GM18861 (cell line): Measurements from ENCODE around the gene PRDM5.
"Not testable (repeated sequence)": the region's sequence is repeated elsewhere in the genome, so short reads cannot be mapped to it uniquely, and the experiment has no call there.

ENCODE experiments used
- ATAC-seq: cut with Tn5 transposase; IDR thresholded peaks from one replicate; pipeline ENCODE4 v1.9.1; 2021; ENCODE audit not compliant: unreplicated experiment

Gene PRDM5

DNA sequence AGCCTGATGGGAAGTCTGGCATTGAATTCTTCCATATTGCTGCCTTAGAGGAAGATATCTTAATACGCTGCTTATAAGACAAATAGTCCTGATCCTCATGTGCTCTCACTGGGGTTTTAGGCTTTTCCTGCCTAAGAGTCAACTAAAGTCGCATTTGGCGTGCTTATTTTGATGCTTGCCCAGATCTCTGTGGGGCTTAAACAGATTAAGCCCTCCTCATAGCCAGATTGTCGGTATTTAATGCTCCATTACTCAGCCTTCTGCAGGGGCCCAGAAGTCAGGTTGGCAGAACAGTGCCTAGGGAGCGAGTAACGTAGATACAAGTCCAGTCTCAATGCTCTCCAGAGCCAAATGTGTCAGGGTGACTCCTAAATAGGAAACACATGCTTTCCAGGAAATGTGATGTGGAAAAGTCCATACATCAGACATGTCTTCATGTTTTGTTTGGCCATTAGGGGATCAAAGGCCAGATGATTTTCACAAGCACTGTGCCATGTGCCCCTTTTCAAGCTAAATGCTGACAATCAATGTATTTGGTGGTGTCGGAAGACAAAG, 262.8 kb downstream of the PRDM5 start:
- ATAC-seq = no peak

GRCh38 chr4:120658772-120659171, 263.8 kb downstream of the PRDM5 start:
- no peak for ATAC-seq

DNA sequence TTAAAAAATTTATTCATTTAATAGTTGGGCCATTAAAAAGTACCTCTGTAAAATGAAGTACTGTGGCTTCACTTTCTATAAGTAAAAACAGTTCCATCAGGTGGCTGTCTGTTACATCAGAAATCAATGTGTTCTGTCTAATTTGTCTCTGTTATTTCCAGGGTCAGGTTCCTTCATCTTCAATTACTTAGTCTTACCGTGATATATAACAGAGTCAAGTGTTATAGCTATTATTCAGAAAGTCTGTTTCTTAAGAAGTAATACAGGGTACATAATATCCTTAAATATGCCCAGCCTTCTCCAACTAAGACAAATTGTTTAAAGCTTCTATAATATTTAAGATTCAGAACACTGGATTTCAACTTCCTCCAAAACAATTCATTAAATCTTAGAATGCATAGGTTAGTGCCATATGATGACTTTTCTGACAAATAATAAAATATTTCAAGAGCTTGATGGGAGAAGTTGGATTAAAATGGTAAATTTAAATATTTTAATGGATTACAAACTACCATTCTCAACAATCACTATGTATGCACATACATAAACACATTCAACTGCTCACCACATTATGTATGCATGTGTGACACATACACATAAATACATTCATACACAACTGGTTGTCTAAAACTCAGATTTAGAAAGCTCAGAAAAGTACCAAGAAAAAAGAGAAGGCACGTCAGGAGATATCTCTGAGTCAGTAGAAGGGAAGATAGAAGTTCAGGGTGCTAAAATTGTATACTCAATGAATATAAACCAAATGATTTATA, 268.5 kb downstream of the PRDM5 start:
- no peak for ATAC-seq

DNA sequence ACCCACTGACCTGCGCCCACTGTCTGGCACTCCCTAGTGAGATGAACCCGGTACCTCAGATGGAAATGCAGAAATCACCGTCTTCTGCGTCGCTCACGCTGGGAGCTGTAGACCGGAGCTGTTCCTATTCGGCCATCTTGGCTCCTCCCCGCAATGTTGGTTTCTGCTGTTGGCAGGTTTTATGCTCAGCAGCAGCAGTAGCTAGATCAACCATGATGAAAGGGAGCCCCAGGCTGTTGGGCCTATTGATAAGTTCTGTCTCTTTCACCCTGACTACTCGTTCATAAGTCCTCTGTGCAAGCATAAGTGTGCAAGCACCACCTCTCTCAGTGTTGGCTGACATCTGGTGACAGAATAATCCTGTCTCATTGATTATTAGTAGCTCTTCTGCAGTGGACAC, 274.2 kb downstream of the PRDM5 start:
- not testable (repeated sequence) for ATAC-seq
